Neural cell (in vitro differentiated cells): ENCODE measurements around the gene PPP1R3G. TPM values are rescaled to one million over a fixed set of nuclear protein-coding genes. Genes with fewer than 3 reads are reported as not detected.

Experiments used
- H2AFZ ChIP-seq: fragments of 200-600, 300-800 bp; sonication (generic), shearing (Covaris generic); 2 replicates; pipeline ENCODE4 v1.6.0; 2014; ENCODE audit warnings: low read depth, mild to moderate bottlenecking, antibody characterized with exemption, low read length, moderate library complexity
- H3F3A ChIP-seq: fragments of 200-600 bp; shearing (Covaris generic); 2 replicates; pipeline ENCODE4 v1.6.1; 2016; ENCODE audit warnings: mild to moderate bottlenecking, moderate library complexity, mixed read lengths, antibody characterized with exemption, low read length; ENCODE audit not compliant: insufficient read depth, poor library complexity, severe bottlenecking
- H3K27ac ChIP-seq: fragments of 200-600, 300-800 bp; sonication (generic), shearing (Covaris generic); 2 replicates; pipeline ENCODE4 v1.5.1; 2014; ENCODE audit warnings: mild to moderate bottlenecking, low read length, moderate library complexity
- H3K27me3 ChIP-seq: fragments of 300-800, 200-600 bp; sonication (generic), shearing (Covaris generic); 2 replicates; pipeline ENCODE4 v1.6.0; 2014; ENCODE audit warnings: mild to moderate bottlenecking, low read depth, low read length, moderate library complexity; ENCODE audit not compliant: insufficient read depth
- H3K36me3 ChIP-seq: fragments of 300-800, 200-600 bp; sonication (generic), shearing (Covaris generic); 2 replicates; pipeline ENCODE4 v1.5.1; 2014; ENCODE audit warnings: mild to moderate bottlenecking, antibody characterized with exemption, low read length, moderate library complexity; ENCODE audit not compliant: insufficient read depth
- H3K4me2 ChIP-seq: fragments of 300-800, 200-600 bp; sonication (generic), shearing (Covaris generic); 2 replicates; pipeline ENCODE4 v1.6.0; 2014; ENCODE audit warnings: mild to moderate bottlenecking, low read length
- H3K4me3 ChIP-seq: fragments of 300-800, 200-600 bp; sonication (generic), shearing (Covaris generic); 2 replicates; pipeline ENCODE4 v1.5.1; 2014; ENCODE audit warnings: mild to moderate bottlenecking, low read length, moderate library complexity
- H3K79me2 ChIP-seq: fragments of 200-600 bp; shearing (Covaris generic); replicated peaks from 2 replicates; pipeline ENCODE4 v1.6.0; 2014; ENCODE audit warnings: mild to moderate bottlenecking, low read length, moderate library complexity; ENCODE audit not compliant: insufficient read depth
- H3K9ac ChIP-seq: fragments of 300-800, 200-600 bp; sonication (generic), shearing (Covaris generic); 2 replicates; pipeline ENCODE4 v1.6.1; 2016; ENCODE audit warnings: mild to moderate bottlenecking, low read length, mixed read lengths
- H3K9me2 ChIP-seq: fragments of 200-600 bp; shearing (Covaris generic); 2 replicates; pipeline ENCODE4 v1.6.1; 2016; ENCODE audit warnings: mild to moderate bottlenecking, low read length, mixed read lengths; ENCODE audit not compliant: insufficient read depth
- H3K9me3 ChIP-seq: fragments of 200-600, 300-800 bp; sonication (generic), shearing (Covaris generic); 2 replicates; pipeline ENCODE4 v1.6.1; 2016; ENCODE audit warnings: mild to moderate bottlenecking, mixed run types, low read length, moderate library complexity, mixed read lengths
- H4K20me1 ChIP-seq: fragments of 200-600 bp; shearing (Covaris generic); 2 replicates; pipeline ENCODE4 v1.6.1; 2016; ENCODE audit warnings: mild to moderate bottlenecking, mixed run types; ENCODE audit not compliant: insufficient read depth
- EP300 ChIP-seq: fragments of 450-650 bp; conservative IDR thresholded peaks from 2 replicates; pipeline ENCODE4 v1.6.1; 2014; ENCODE audit warnings: antibody characterized with exemption, mild to moderate bottlenecking, moderate library complexity; ENCODE audit not compliant: poor library complexity, severe bottlenecking
- EZH2 ChIP-seq: fragments of 200-600, 300-800 bp; shearing (Covaris generic), sonication (generic); IDR thresholded peaks from 2 replicates; pipeline ENCODE4 v1.6.1; 2014; ENCODE audit warnings: antibody characterized with exemption, low read length, borderline replicate concordance, mild to moderate bottlenecking; ENCODE audit not compliant: insufficient read depth, poor library complexity, severe bottlenecking
- MXI1 ChIP-seq: fragments of 450-650 bp; conservative IDR thresholded peaks from 2 replicates; pipeline ENCODE4 v1.6.1; 2014; ENCODE audit warnings: antibody characterized with exemption, mild to moderate bottlenecking; ENCODE audit not compliant: poor library complexity, severe bottlenecking
- POLR2AphosphoS5 ChIP-seq: IDR thresholded peaks from 2 replicates; pipeline ENCODE4 v1.6.1; 2012
- RAD21 ChIP-seq: fragments of 450-650 bp; conservative IDR thresholded peaks from 2 replicates; pipeline ENCODE4 v1.6.1; 2014; ENCODE audit warnings: antibody characterized with exemption, mild to moderate bottlenecking, moderate library complexity
- SMC3 ChIP-seq: fragments of 450-650 bp; conservative IDR thresholded peaks from 2 replicates; pipeline ENCODE4 v1.6.1; 2014; ENCODE audit warnings: antibody characterized with exemption, mild to moderate bottlenecking, moderate library complexity; ENCODE audit not compliant: poor library complexity
- TAF1 ChIP-seq: IDR thresholded peaks from 2 replicates; pipeline ENCODE4 v1.6.1; 2012; ENCODE audit warnings: low read depth
- polyA plus RNA-seq: library from polyadenylated mRNA; depleted of rRNA; stranded (reverse); fragments of >200 nt; gene quantifications from 2 replicates; pipeline ENCODE4 v1.2.3, GENCODE V29; 2014
- TF ChIP-seq, protein P1 (sequence below): fragments of 450-650 bp; IDR thresholded peaks from 2 replicates; pipeline ENCODE4 v1.5.1; 2014; ENCODE audit warnings: antibody characterized with exemption, mild to moderate bottlenecking, moderate library complexity; ENCODE audit not compliant: poor library complexity, severe bottlenecking
- TF ChIP-seq, protein P2 (sequence below): IDR thresholded peaks from 2 replicates; pipeline ENCODE4 v1.6.1; 2012; ENCODE audit warnings: borderline replicate concordance

Gene PPP1R3G
- polyA plus RNA-seq, 1 donor from 2014 or later: not detected

- Histone ChIP-seq H3K4me3 (no peak overlapping the region), H4K20me1 (no peaks in the 10 kb centered on the region), H3K4me2 (no peak overlapping the region), H3K9me3 (no peaks in the 10 kb centered on the region), H3K27me3 (peaks cover 44% of the 10 kb centered on the region), H2AFZ (no peak overlapping the region), H3K9ac (no peak overlapping the region), H3K79me2 (no peaks in the 10 kb centered on the region), H3K36me3 (no peaks in the 10 kb centered on the region), H3K27ac (no peak overlapping the region), H3F3A (no peaks in the 10 kb centered on the region), H3K9me2 (no peaks in the 10 kb centered on the region)
- TF ChIP-seq, protein P1, sequence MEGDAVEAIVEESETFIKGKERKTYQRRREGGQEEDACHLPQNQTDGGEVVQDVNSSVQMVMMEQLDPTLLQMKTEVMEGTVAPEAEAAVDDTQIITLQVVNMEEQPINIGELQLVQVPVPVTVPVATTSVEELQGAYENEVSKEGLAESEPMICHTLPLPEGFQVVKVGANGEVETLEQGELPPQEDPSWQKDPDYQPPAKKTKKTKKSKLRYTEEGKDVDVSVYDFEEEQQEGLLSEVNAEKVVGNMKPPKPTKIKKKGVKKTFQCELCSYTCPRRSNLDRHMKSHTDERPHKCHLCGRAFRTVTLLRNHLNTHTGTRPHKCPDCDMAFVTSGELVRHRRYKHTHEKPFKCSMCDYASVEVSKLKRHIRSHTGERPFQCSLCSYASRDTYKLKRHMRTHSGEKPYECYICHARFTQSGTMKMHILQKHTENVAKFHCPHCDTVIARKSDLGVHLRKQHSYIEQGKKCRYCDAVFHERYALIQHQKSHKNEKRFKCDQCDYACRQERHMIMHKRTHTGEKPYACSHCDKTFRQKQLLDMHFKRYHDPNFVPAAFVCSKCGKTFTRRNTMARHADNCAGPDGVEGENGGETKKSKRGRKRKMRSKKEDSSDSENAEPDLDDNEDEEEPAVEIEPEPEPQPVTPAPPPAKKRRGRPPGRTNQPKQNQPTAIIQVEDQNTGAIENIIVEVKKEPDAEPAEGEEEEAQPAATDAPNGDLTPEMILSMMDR: no peak
- TF ChIP-seq EP300: no peak
- no peak for TF ChIP-seq POLR2AphosphoS5
- TF ChIP-seq TAF1: no peak
- TF ChIP-seq SMC3: no peak
- no peak for TF ChIP-seq EZH2
- TF ChIP-seq MXI1: no peak
- TF ChIP-seq, protein P2, sequence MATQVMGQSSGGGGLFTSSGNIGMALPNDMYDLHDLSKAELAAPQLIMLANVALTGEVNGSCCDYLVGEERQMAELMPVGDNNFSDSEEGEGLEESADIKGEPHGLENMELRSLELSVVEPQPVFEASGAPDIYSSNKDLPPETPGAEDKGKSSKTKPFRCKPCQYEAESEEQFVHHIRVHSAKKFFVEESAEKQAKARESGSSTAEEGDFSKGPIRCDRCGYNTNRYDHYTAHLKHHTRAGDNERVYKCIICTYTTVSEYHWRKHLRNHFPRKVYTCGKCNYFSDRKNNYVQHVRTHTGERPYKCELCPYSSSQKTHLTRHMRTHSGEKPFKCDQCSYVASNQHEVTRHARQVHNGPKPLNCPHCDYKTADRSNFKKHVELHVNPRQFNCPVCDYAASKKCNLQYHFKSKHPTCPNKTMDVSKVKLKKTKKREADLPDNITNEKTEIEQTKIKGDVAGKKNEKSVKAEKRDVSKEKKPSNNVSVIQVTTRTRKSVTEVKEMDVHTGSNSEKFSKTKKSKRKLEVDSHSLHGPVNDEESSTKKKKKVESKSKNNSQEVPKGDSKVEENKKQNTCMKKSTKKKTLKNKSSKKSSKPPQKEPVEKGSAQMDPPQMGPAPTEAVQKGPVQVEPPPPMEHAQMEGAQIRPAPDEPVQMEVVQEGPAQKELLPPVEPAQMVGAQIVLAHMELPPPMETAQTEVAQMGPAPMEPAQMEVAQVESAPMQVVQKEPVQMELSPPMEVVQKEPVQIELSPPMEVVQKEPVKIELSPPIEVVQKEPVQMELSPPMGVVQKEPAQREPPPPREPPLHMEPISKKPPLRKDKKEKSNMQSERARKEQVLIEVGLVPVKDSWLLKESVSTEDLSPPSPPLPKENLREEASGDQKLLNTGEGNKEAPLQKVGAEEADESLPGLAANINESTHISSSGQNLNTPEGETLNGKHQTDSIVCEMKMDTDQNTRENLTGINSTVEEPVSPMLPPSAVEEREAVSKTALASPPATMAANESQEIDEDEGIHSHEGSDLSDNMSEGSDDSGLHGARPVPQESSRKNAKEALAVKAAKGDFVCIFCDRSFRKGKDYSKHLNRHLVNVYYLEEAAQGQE: no peak
- no peak for TF ChIP-seq RAD21
Measured at GRCh38 chr6:5082487-5083306, 2.4 kb upstream of the PPP1R3G start.

GRCh38 chr6:5083307-5083583, 1.9 kb upstream of the PPP1R3G start:
- H3K9me2 ChIP-seq: no peaks in the 10 kb centered on the region
- H3K36me3 ChIP-seq: no peaks in the 10 kb centered on the region
- no peak overlapping the region for H3K27ac ChIP-seq
- H3K9me3 ChIP-seq: no peaks in the 10 kb centered on the region
- no peaks in the 10 kb centered on the region for H3F3A ChIP-seq
- no peak overlapping the region for H2AFZ ChIP-seq
- no peak overlapping the region for H3K9ac ChIP-seq
- no peaks in the 10 kb centered on the region for H3K79me2 ChIP-seq
- TF ChIP-seq RAD21 (no peak), SMC3 (no peak), TAF1 (no peak), POLR2AphosphoS5 (no peak), EZH2 (no peak), EP300 (no peak), MXI1 (no peak)
- TF ChIP-seq, protein P1: no peak
- TF ChIP-seq, protein P2: no peak
- no peak overlapping the region for H3K4me2 ChIP-seq
- H3K4me3 ChIP-seq: no peak overlapping the region
- H3K27me3 ChIP-seq: peaks cover 46% of the 10 kb centered on the region
- H4K20me1 ChIP-seq: no peaks in the 10 kb centered on the region
